K562 (cell line): ENCODE data around the gene MBLAC2. TPM values are rescaled to one million over a fixed set of nuclear protein-coding genes. Genes with fewer than 3 reads are reported as not detected.

Experiments
- ATAC-seq: fragments of 200-7000 bp; cut with Tn5 transposase; 3 replicates; pipeline ENCODE4 v1.9.1; 2020; ENCODE audit warnings: moderate library complexity
- BruUV-seq: library from RNA; stranded (reverse); fragments of 400-500 nt; replicated peaks from 2 replicates; lab custom pipeline; 2021; lab: Mats Ljungman, UMichigan
- CTCF ChIA-PET: fragments of 300-600 bp; formaldehyde crosslinking; extraction: SDS; loops from one replicate; lab custom pipeline; 2021; ENCODE audit warnings: low intra/inter-chr PET ratio; lab: Yijun Ruan, JAX
- POLR2A ChIA-PET: fragments of 300-600, 350-650 bp; sonication (Branson Sonifier 250); formaldehyde crosslinking; extraction: SDS; loops from one replicate; lab custom pipeline; 2021; ENCODE audit warnings: antibody characterized with exemption, inconsistent platforms; lab: Yijun Ruan, JAX
- DNase-seq, 4 experiments: peaks; one replicate each; pipeline versions ENCODE4 v3.0.0 to v3.0.0-alpha.2; 2011 to 2018; ENCODE audit warnings: low spot score in 3 of 4, mixed read lengths in 3 of 4; ENCODE audit errors: extremely low read depth in 1 of 4
- FAIRE-seq: peaks from 2 replicates; lab custom pipeline; 2011; peaks lifted over from hg19 to GRCh38; lab: Jason Lieb, UNC
- H2AFZ ChIP-seq: 2 replicates; pipeline ENCODE4 v1.6.0; 2011; ENCODE audit warnings: low read depth, low read length, control low read depth, inconsistent platforms
- H3K27ac ChIP-seq: fragments of 200-600 bp; 3 replicates; pipeline ENCODE4 v1.8.0; 2011; ENCODE audit warnings: low read depth, mild to moderate bottlenecking, control low read depth, inconsistent platforms, low read length, moderate library complexity, mixed read lengths; ENCODE audit errors: extremely low read depth
- H3K27me3 ChIP-seq, 2 experiments: fragments of 300-600 bp in 1 of 2; 2 replicates in 1 of 2; 3 replicates in 1 of 2; pipeline versions ENCODE4 v1.6.0 to v1.8.0; 2011; ENCODE audit warnings: inconsistent platforms in 2 of 2, low read length in 2 of 2, mild to moderate bottlenecking in 1 of 2, mixed read lengths in 1 of 2, moderate library complexity in 1 of 2; ENCODE audit not compliant: control insufficient read depth in 2 of 2, insufficient read depth in 2 of 2
- H3K36me3 ChIP-seq: fragments of 300-600 bp; 3 replicates; pipeline ENCODE4 v1.8.0; 2011; ENCODE audit warnings: mild to moderate bottlenecking, low read length, inconsistent platforms; ENCODE audit not compliant: control insufficient read depth, insufficient read depth
- H3K4me1 ChIP-seq, 2 experiments: fragments of 200-600 bp in 1 of 2; replicated peaks in 1 of 2; 2 replicates in 1 of 2; 3 replicates in 1 of 2; pipeline versions ENCODE4 v1.5.1 to v1.8.0; 2011; ENCODE audit warnings: inconsistent platforms in 2 of 2, low read length in 2 of 2, mild to moderate bottlenecking in 1 of 2, mixed read lengths in 1 of 2, moderate library complexity in 1 of 2; ENCODE audit not compliant: control insufficient read depth in 2 of 2, insufficient read depth in 2 of 2
- H3K4me2 ChIP-seq: 2 replicates; pipeline ENCODE4 v1.6.1; 2011; ENCODE audit warnings: low read length, control low read depth, inconsistent platforms, mixed read lengths; ENCODE audit not compliant: insufficient read depth
- H3K4me3 ChIP-seq: fragments of 200-600 bp; sonication (generic), shearing (Covaris generic); 2 replicates; pipeline ENCODE4 v1.5.1; 2016; ENCODE audit warnings: control low read depth, inconsistent platforms
- H3K79me2 ChIP-seq: fragments of 200-600 bp; 3 replicates; pipeline ENCODE4 v1.8.0; 2011; ENCODE audit warnings: low read length, inconsistent platforms; ENCODE audit not compliant: control insufficient read depth, insufficient read depth
- H3K9ac ChIP-seq, 2 experiments: 2 replicates each; pipeline versions ENCODE4 v1.6.0 to v1.6.1; 2011; ENCODE audit warnings: low read depth in 2 of 2, low read length in 2 of 2, control low read depth in 1 of 2, inconsistent platforms in 1 of 2, mild to moderate bottlenecking in 1 of 2, mixed read lengths in 1 of 2; ENCODE audit not compliant: insufficient read depth in 1 of 2
- H3K9me1 ChIP-seq: one replicate; pipeline ENCODE4 v1.6.0; 2011; ENCODE audit warnings: inconsistent platforms, mild to moderate bottlenecking, low read length, moderate library complexity; ENCODE audit not compliant: control insufficient read depth, insufficient read depth
- H3K9me3 ChIP-seq: replicated peaks from 2 replicates; pipeline ENCODE4 v1.5.1; 2011; ENCODE audit warnings: low read depth, low read length, inconsistent platforms; ENCODE audit not compliant: control insufficient read depth, insufficient read depth
- H4K20me1 ChIP-seq: replicated peaks from 2 replicates; pipeline ENCODE4 v1.6.1; 2011; ENCODE audit warnings: low read length, inconsistent platforms, mixed read lengths; ENCODE audit not compliant: control insufficient read depth, insufficient read depth
- MAFF ChIP-seq: IDR thresholded peaks from 2 replicates; pipeline ENCODE4 v1.6.1; 2012; ENCODE audit warnings: low read length, improper control_type of control experiment
- MAFK ChIP-seq: IDR thresholded peaks from 2 replicates; pipeline ENCODE4 v1.6.1; 2011; ENCODE audit warnings: low read length, improper control_type of control experiment
- RBM39 ChIP-seq: fragments of 200-400 bp; formaldehyde crosslinking; optimal IDR thresholded peaks from 2 replicates; pipeline ENCODE3; 2018; ENCODE audit warnings: low read depth, low read length
- WGBS: fragments of 100-300 bp; shearing (Covaris generic); methylation state at CpG from one replicate; pipeline ENCODE4 v1.1.6; 2016; ENCODE audit warnings: low coverage, mixed read lengths; ENCODE audit not compliant: insufficient coverage; ENCODE audit errors: missing lambda C conversion rate; 5-methylcytosine and 5-hydroxymethylcytosine counted together
- in situ Hi-C: fragments of 300-500 bp; cut with MboI; formaldehyde crosslinking; loops from 4 replicates; pipeline ENCODE4 v1.15.0; 2018; ENCODE audit warnings: inconsistent platforms, mixed read lengths
- intact Hi-C: fragments of 100-400 bp; cut with micrococcal nuclease; formaldehyde crosslinking; loops from 2 replicates; pipeline ENCODE4 v1.14.2; 2022
- polyA plus RNA-seq, 8 experiments: library from polyadenylated mRNA; depleted of rRNA in 4 of 8; stranded (reverse) in 5 of 8; unstranded in 3 of 8; fragments of >200 nt; fragmentation: Nextera tagmentation in 2 of 8; fragmentation: Illumina TruSeq in 1 of 8; extraction: Ambion mirVana in 2 of 8; extraction: Trizol in 1 of 8; gene quantifications; 2 replicates each; pipeline versions ENCODE4 v1.2.1 to v1.2.3, GENCODE V29; 2011 to 2014; ENCODE audit warnings: inconsistent platforms in 1 of 8, missing spikeins in 1 of 8
- total RNA-seq, 7 experiments: library from RNA; depleted of rRNA in 6 of 7; stranded (reverse); fragments of >200 nt in 6 of 7; fragmentation: Illumina TruSeq in 2 of 7; extraction: Trizol in 2 of 7; gene quantifications; 2 replicates each; pipeline versions ENCODE4 v1.2.1 to v1.2.3, GENCODE V29; 2011 to 2021; ENCODE audit warnings: low replicate concordance in 1 of 7
- TF ChIP-seq, protein P1 (sequence below): fragments of 250-450 bp; sonication (Bioruptor Pico); IDR thresholded peaks from 2 replicates; pipeline ENCODE4 v1.5.0; 2020; ENCODE audit warnings: mild to moderate bottlenecking, borderline replicate concordance
- TF ChIP-seq, protein P2 (sequence below), 2 experiments: fragments of 450-650 bp; formaldehyde crosslinking in 1 of 2; IDR thresholded peaks; 2 replicates each; pipeline versions ENCODE4 v1.4.0 to v1.6.1; 2014 to 2020; ENCODE audit warnings: mild to moderate bottlenecking in 2 of 2, borderline replicate concordance in 1 of 2, low read depth in 1 of 2

Gene MBLAC2
- total and polyA plus RNA-seq, 9 of the 15 experiments (the other 6 are each of a cell fraction or from before 2014, with no cell fraction given): 2.4 to 13.1 (median 10.3) TPM

- TF ChIP-seq, protein P1, sequence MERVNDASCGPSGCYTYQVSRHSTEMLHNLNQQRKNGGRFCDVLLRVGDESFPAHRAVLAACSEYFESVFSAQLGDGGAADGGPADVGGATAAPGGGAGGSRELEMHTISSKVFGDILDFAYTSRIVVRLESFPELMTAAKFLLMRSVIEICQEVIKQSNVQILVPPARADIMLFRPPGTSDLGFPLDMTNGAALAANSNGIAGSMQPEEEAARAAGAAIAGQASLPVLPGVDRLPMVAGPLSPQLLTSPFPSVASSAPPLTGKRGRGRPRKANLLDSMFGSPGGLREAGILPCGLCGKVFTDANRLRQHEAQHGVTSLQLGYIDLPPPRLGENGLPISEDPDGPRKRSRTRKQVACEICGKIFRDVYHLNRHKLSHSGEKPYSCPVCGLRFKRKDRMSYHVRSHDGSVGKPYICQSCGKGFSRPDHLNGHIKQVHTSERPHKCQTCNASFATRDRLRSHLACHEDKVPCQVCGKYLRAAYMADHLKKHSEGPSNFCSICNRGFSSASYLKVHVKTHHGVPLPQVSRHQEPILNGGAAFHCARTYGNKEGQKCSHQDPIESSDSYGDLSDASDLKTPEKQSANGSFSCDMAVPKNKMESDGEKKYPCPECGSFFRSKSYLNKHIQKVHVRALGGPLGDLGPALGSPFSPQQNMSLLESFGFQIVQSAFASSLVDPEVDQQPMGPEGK: no peak
- TF ChIP-seq RBM39: no peak
These were observed 956 bp downstream of the MBLAC2 start (continued) for GRCh38 chr5:90473396-90474234.

- peak; percentile 84 for FAIRE-seq
- ChIA-PET POLR2A (interaction anchor here (0.8 to 3.6 kb wide), 8 partner anchors 10 to 77 kb away, joined by 3 to 18 read pairs (median 4); partner anchors contain the start of gene CETN3), CTCF (no interaction called here)
- intact Hi-C loops: loop anchor here (2.0 to 10.0 kb wide), 2 partner anchors 32 to 132 kb away; no protein-coding TSS in a partner anchor
- peaks cover 16 to 25% of the 10 kb centered on the region in 2 experiments; a peak in 4 of 5 replicates for H3K4me1 ChIP-seq
- H3K9me1 ChIP-seq: no peaks in the 10 kb centered on the region
- no peaks in the 10 kb centered on the region for H3K9me3 ChIP-seq
- TSS peak; percentile 36 for BruUV-seq
- peak overlapping the region; percentile 96 for H3K4me2 ChIP-seq
- H3K9ac ChIP-seq: peak overlapping the region; percentile 86 to 98; a peak in 3 of 4 replicates
- in situ Hi-C loops: loop anchor here (5.0 kb wide), 1 partner anchor 49 kb away; no protein-coding TSS in a partner anchor
- DNase-seq: peak in 1 of 4 experiments; percentile 50
- peak overlapping the region; percentile 95 for H2AFZ ChIP-seq
- peak overlapping the region; percentile 65 for H3K4me3 ChIP-seq
- peaks cover 76% of the 10 kb centered on the region for H3K79me2 ChIP-seq
- peak overlapping the region; percentile 92 for H3K27ac ChIP-seq
- H4K20me1 ChIP-seq: no peaks in the 10 kb centered on the region
- WGBS: 2% methylated on average over 9 of the region's 9 CpGs
- H3K36me3 ChIP-seq: peaks cover 16% of the 10 kb centered on the region
- peak; percentile 14 for ATAC-seq
- H3K27me3 ChIP-seq: no peaks in the 10 kb centered on the region
- TF ChIP-seq, protein P2, sequence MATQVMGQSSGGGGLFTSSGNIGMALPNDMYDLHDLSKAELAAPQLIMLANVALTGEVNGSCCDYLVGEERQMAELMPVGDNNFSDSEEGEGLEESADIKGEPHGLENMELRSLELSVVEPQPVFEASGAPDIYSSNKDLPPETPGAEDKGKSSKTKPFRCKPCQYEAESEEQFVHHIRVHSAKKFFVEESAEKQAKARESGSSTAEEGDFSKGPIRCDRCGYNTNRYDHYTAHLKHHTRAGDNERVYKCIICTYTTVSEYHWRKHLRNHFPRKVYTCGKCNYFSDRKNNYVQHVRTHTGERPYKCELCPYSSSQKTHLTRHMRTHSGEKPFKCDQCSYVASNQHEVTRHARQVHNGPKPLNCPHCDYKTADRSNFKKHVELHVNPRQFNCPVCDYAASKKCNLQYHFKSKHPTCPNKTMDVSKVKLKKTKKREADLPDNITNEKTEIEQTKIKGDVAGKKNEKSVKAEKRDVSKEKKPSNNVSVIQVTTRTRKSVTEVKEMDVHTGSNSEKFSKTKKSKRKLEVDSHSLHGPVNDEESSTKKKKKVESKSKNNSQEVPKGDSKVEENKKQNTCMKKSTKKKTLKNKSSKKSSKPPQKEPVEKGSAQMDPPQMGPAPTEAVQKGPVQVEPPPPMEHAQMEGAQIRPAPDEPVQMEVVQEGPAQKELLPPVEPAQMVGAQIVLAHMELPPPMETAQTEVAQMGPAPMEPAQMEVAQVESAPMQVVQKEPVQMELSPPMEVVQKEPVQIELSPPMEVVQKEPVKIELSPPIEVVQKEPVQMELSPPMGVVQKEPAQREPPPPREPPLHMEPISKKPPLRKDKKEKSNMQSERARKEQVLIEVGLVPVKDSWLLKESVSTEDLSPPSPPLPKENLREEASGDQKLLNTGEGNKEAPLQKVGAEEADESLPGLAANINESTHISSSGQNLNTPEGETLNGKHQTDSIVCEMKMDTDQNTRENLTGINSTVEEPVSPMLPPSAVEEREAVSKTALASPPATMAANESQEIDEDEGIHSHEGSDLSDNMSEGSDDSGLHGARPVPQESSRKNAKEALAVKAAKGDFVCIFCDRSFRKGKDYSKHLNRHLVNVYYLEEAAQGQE (IDR thresholded peaks at IDR 0.05; ENCODE audit: borderline replicate concordance): peak; percentile 24
- TF ChIP-seq, protein P2 (CRISPR knock-in tag; IDR thresholded peaks at IDR 0.05; ENCODE audit: low read depth): no peak
- TF ChIP-seq MAFF (peak; percentile 97), MAFK (peak; percentile 97)
These were observed 1.7 kb downstream of the MBLAC2 start for GRCh38 chr5:90472783-90473395.
